Adrenal gland (tissue), 12 donors: Measurements from ENCODE around the gene SNRNP35. TPM values are rescaled to one million over a fixed set of nuclear protein-coding genes. Genes with fewer than 3 reads are reported as not detected.
A peak's percentile ranks its signal among the peaks of the same experiment; 100 is the strongest.
"Not testable (repeated sequence)": the region's sequence is repeated elsewhere in the genome, so short reads cannot be mapped to it uniquely, and the experiment has no call there.

Source experiments
- DNase-seq, 7 donors: peaks; one replicate each; pipeline ENCODE4 v3.0.0-alpha.2; 2019 to 2020
- H3K27ac ChIP-seq, 5 donors: fragments of 200-600 bp; sonication (generic) in 4 of 5; 1 replicate in 3 of 5; 2 replicates in 2 of 5; pipeline versions ENCODE4 v1.5.1 to v1.8.0; 2016 to 2020; ENCODE audit warnings: mild to moderate bottlenecking in 1 of 5
- H3K27me3 ChIP-seq: fragments of 200-600 bp; 2 replicates; pipeline ENCODE4 v1.8.0; 2021
- H3K36me3 ChIP-seq, 2 donors: fragments of 200-600 bp; replicated peaks in 1 of 2; 1 replicate in 1 of 2; 2 replicates in 1 of 2; pipeline versions ENCODE4 v1.5.1 to v1.8.0; 2018 to 2022
- H3K4me1 ChIP-seq, 2 donors: fragments of 200-600 bp; replicated peaks in 1 of 2; 1 replicate in 1 of 2; 2 replicates in 1 of 2; pipeline versions ENCODE4 v1.5.1 to v1.8.0; 2018 to 2021
- H3K4me3 ChIP-seq, 4 donors: fragments of 200-600 bp; sonication (generic) in 3 of 4; one replicate each; pipeline ENCODE4 v1.5.1; 2016 to 2018
- H3K9me3 ChIP-seq, 3 donors: fragments of 200-600 bp; sonication (generic) in 1 of 3; replicated peaks in 1 of 3; 1 replicate in 2 of 3; 2 replicates in 1 of 3; pipeline versions ENCODE4 v1.5.1 to v1.8.0; 2016 to 2021
- CTCF ChIP-seq, 6 experiments: fragments of 450-650 bp in 4 of 6; fragments of 200-600 bp in 2 of 6; sonication (generic) in 1 of 6; IDR thresholded peaks; 1 replicate in 5 of 6; 2 replicates in 1 of 6; pipeline versions ENCODE4 v1.5.1 to v1.8.0; 2016 to 2021; ENCODE audit warnings: antibody characterized with exemption in 6 of 6, mild to moderate bottlenecking in 2 of 6, moderate library complexity in 1 of 6
- POLR2A ChIP-seq, 2 donors: fragments of 450-650 bp; IDR thresholded peaks; one replicate each; pipeline ENCODE4 v1.6.1; 2017; ENCODE audit warnings: antibody characterized with exemption in 2 of 2, mild to moderate bottlenecking in 2 of 2, moderate library complexity in 1 of 2
- WGBS, 4 donors: extraction: QIAGEN DNeasy Blood & Tissue Kit in 2 of 4; methylation state at CpG; one replicate each; pipeline versions ENCODE4 v1.1.5 to v1.1.7; 2013 to 2017; 5-methylcytosine and 5-hydroxymethylcytosine counted together
- intact Hi-C, 2 donors: fragments of 100-400 bp; cut with DNase I; formaldehyde crosslinking; loops; one replicate each; pipeline versions ENCODE4 v1.14.1 to v1.15.0; 2022 to 2023
- polyA plus RNA-seq, 3 donors: library from polyadenylated mRNA; stranded (reverse); fragments of 200-250 nt in 2 of 3; fragments of 350-450 nt in 1 of 3; fragmentation: Illumina TruSeq in 1 of 3; extraction: RNeasy Lipid Tissue Mini Kit (QIAGEN cat#74804) in 1 of 3; gene quantifications; one replicate each; pipeline ENCODE4 v1.2.3, GENCODE V29; 2013 to 2014
- total RNA-seq, 9 donors: library from RNA; depleted of rRNA in 4 of 9; stranded (reverse); fragments of >200 nt in 4 of 9; fragments of 120-200 nt in 1 of 9; fragmentation: NEBNext Ultra II Directional in 1 of 9; extraction: Animal tissue kit (Norgen Biotek cat#: 25700) in 1 of 9; gene quantifications; one replicate each; pipeline versions ENCODE4 v1.1.0 to v1.2.4, GENCODE V29; 2013 to 2023
- donor health status: healthy with polysubstance abuse.
- donor health status: Bipolar disorder and iron deficiency.
- donor health status: DM: yes; HTN: yes; CAD: no.
- donor health status: DM: no; HTN: no; CAD: no.
- donor health status: DM: no; HTN: no; CAD: no.
- donor health status: DM: yes; HTN: yes; CAD: no.

SNRNP35 gene
- total and polyA plus RNA-seq, 12 donors = 12.5 to 157 (median 18.0) TPM

DNA sequence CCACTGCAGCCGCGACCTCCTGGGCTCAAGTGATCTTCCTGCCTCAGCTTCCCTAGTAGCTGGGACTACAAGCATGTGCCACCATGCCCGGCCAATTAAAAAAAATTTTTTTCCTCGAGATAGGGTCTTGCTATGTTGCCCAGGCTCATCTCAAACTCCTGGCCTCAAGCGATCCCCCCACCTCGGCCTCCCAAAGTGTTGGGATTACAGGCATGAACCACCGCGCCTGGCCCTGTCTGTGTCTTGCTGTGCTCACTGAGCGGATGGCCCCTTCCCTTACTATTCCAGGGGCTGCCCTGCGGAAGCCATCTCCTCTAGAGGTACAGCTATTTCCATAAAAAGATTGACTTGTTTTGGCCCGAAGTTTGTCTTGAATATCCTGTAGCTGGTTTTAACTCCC is 20.1 kb downstream of the SNRNP35 start:
- WGBS, 4 donors = 82 to 91% (median 84%) methylated on average over 10 to 11 of the region's 11 CpGs
- H3K36me3 ChIP-seq = peaks cover 0 to 7% of the 10 kb centered on the region in 2 donors
- DNase-seq = no peak
- H3K4me3 ChIP-seq = no peak overlapping the region
- peak overlapping the region in 3 of 5 donors; percentile 50 to 76 (median 74) for H3K27ac ChIP-seq
- no peaks in the 10 kb centered on the region for H3K27me3 ChIP-seq
- TF ChIP-seq POLR2A (IDR thresholded peaks at IDR 0.05) (no peak), CTCF (IDR thresholded peaks at IDR 0.05) (no peak)
- intact Hi-C loops = no loop called here
- peaks cover 10 to 14% of the 10 kb centered on the region in 2 donors for H3K4me1 ChIP-seq
- H3K9me3 ChIP-seq = no peaks in the 10 kb centered on the region

GRCh38 chr12:123478762-123479161 is 20.8 kb downstream of the SNRNP35 start:
- H3K4me3 ChIP-seq = no peak overlapping the region
- 44 to 56% (median 46%) methylated on average over 4 to 10 of the region's 10 CpGs for WGBS, 4 donors
- peaks cover 0 to 7% of the 10 kb centered on the region in 2 donors for H3K36me3 ChIP-seq
- intact Hi-C loops = no loop called here
- H3K27me3 ChIP-seq = no peaks in the 10 kb centered on the region
- TF ChIP-seq CTCF (IDR thresholded peaks at IDR 0.05) (no peak), POLR2A (IDR thresholded peaks at IDR 0.05) (no peak)
- H3K27ac ChIP-seq = peak overlapping the region in 3 of 5 donors; percentile 50 to 76 (median 74)
- no peaks in the 10 kb centered on the region for H3K9me3 ChIP-seq
- peak; percentile 65 to 88 (median 80) for DNase-seq
- H3K4me1 ChIP-seq = peaks cover 10 to 14% of the 10 kb centered on the region in 2 donors

GRCh38 chr12:123479442-123480180 is 21.7 kb downstream of the SNRNP35 start:
- intact Hi-C loops = no loop called here
- Histone ChIP-seq H3K27ac (peak overlapping the region in 4 of 5 donors; percentile 8 to 76 (median 62)), H3K36me3 (peaks cover 0 to 6% of the 10 kb centered on the region in 2 donors), H3K4me1 (peaks cover 10 to 14% of the 10 kb centered on the region in 2 donors), H3K27me3 (no peaks in the 10 kb centered on the region), H3K4me3 (no peak overlapping the region), H3K9me3 (no peaks in the 10 kb centered on the region)
- peak in 1 of 7 donors; percentile 69 for DNase-seq
- 78 to 83% (median 80%) methylated on average over 10 to 14 of the region's 14 CpGs for WGBS, 4 donors
- TF ChIP-seq POLR2A (IDR thresholded peaks at IDR 0.05) = no peak
- no peak for TF ChIP-seq CTCF (IDR thresholded peaks at IDR 0.05)

GRCh38 chr12:123481251-123481650 is 23.3 kb downstream of the SNRNP35 start:
- H3K27ac ChIP-seq, DNase-seq, H3K27me3 ChIP-seq, H3K9me3 ChIP-seq, H3K36me3 ChIP-seq, H3K4me3 ChIP-seq, intact Hi-C loops: not testable (repeated sequence)
- WGBS, 4 donors = 88 to 97% (median 90%) methylated on average over 5 of the region's 5 CpGs
- H3K4me1 ChIP-seq = peaks cover 10 to 14% of the 10 kb centered on the region in 2 donors

GRCh38 chr12:123482876-123483275 is 24.9 kb downstream of the SNRNP35 start:
- Histone ChIP-seq H3K36me3 (no peaks in the 10 kb centered on the region), H3K27ac (no peak overlapping the region), H3K9me3 (no peaks in the 10 kb centered on the region), H3K27me3 (no peaks in the 10 kb centered on the region), H3K4me3 (no peak overlapping the region), H3K4me1 (peaks cover 10 to 14% of the 10 kb centered on the region in 2 donors)
- intact Hi-C loops = no loop called here
- no peak for DNase-seq
- WGBS, 4 donors = 74 to 88% (median 83%) methylated on average over 6 of the region's 6 CpGs
- no peak for TF ChIP-seq CTCF (IDR thresholded peaks at IDR 0.05)
- TF ChIP-seq POLR2A (IDR thresholded peaks at IDR 0.05) = no peak
